SJCRH30 (cell line): ENCODE results near the gene POLN. TPM values are rescaled to one million over a fixed set of nuclear protein-coding genes. Genes with fewer than 3 reads are reported as not detected.

Source experiments
- DNase-seq, 2 experiments: peaks; one replicate each; pipeline ENCODE4 v3.0.0-alpha.2; 2015 to 2020
- H3K27ac ChIP-seq: fragments of 250-450 bp; sonication (Bioruptor Pico); 2 replicates; pipeline ENCODE4 v1.5.1; 2020; ENCODE audit warnings: mild to moderate bottlenecking, moderate library complexity
- H3K27me3 ChIP-seq: fragments of 250-450 bp; sonication (Bioruptor Pico); 2 replicates; pipeline ENCODE4 v1.5.1; 2020; ENCODE audit warnings: mild to moderate bottlenecking, moderate library complexity
- H3K36me3 ChIP-seq: fragments of 250-450 bp; sonication (Bioruptor Pico); 2 replicates; pipeline ENCODE4 v1.5.1; 2020; ENCODE audit warnings: mild to moderate bottlenecking, moderate library complexity
- H3K4me1 ChIP-seq: fragments of 250-450 bp; sonication (Bioruptor Pico); 2 replicates; pipeline ENCODE4 v1.5.1; 2020; ENCODE audit warnings: mild to moderate bottlenecking, moderate library complexity
- H3K4me3 ChIP-seq: fragments of 250-450 bp; sonication (Bioruptor Pico); 2 replicates; pipeline ENCODE4 v1.5.1; 2020; ENCODE audit warnings: mild to moderate bottlenecking, moderate library complexity
- H3K9me3 ChIP-seq: fragments of 250-450 bp; sonication (Bioruptor Pico); replicated peaks from 2 replicates; pipeline ENCODE4 v1.5.1; 2020; ENCODE audit warnings: mild to moderate bottlenecking, moderate library complexity
- total RNA-seq: library from RNA; depleted of rRNA; stranded (reverse); fragments of >200 nt; shearing (Covaris generic); gene quantifications from 2 replicates; pipeline ENCODE4 v1.2.3, GENCODE V29; 2014

Gene POLN
- total RNA-seq, 1 experiment from 2014 or later, result 1.4 TPM

GRCh38 chr4:2270341-2271165, 28.6 kb upstream of the POLN start:
- Histone ChIP-seq H3K9me3 (no peaks in the 10 kb centered on the region), H3K4me3 (no peak overlapping the region), H3K4me1 (no peaks in the 10 kb centered on the region), H3K36me3 (no peaks in the 10 kb centered on the region), H3K27ac (no peak overlapping the region), H3K27me3 (peaks cover 26% of the 10 kb centered on the region)
- no peak for DNase-seq

GRCh38 chr4:2269618-2270163, 27.8 kb upstream of the POLN start:
- Histone ChIP-seq H3K27ac (no peak overlapping the region), H3K4me1 (no peaks in the 10 kb centered on the region), H3K4me3 (no peak overlapping the region), H3K9me3 (no peaks in the 10 kb centered on the region), H3K36me3 (no peaks in the 10 kb centered on the region), H3K27me3 (peaks cover 21% of the 10 kb centered on the region)
- DNase-seq, result no peak

- no peak for DNase-seq
- Histone ChIP-seq H3K4me3 (no peak overlapping the region), H3K9me3 (no peaks in the 10 kb centered on the region), H3K27ac (no peak overlapping the region), H3K27me3 (peaks cover 19% of the 10 kb centered on the region), H3K36me3 (no peaks in the 10 kb centered on the region), H3K4me1 (no peaks in the 10 kb centered on the region)
Measured at GRCh38 chr4:2269206-2269531, 27.2 kb upstream of the POLN start.

GRCh38 chr4:2268357-2269205, 26.7 kb upstream of the POLN start:
- Histone ChIP-seq H3K36me3 (no peaks in the 10 kb centered on the region), H3K27ac (no peak overlapping the region), H3K4me1 (no peaks in the 10 kb centered on the region), H3K27me3 (peaks cover 19% of the 10 kb centered on the region), H3K9me3 (no peaks in the 10 kb centered on the region), H3K4me3 (no peak overlapping the region)
- DNase-seq, result no peak

- no peaks in the 10 kb centered on the region for H3K36me3 ChIP-seq
- H3K4me3 ChIP-seq, result no peak overlapping the region
- H3K9me3 ChIP-seq, result no peaks in the 10 kb centered on the region
- peaks cover 17% of the 10 kb centered on the region for H3K27me3 ChIP-seq
- DNase-seq, result no peak
- no peak overlapping the region for H3K27ac ChIP-seq
- H3K4me1 ChIP-seq, result no peaks in the 10 kb centered on the region
Measured at GRCh38 chr4:2267841-2268240, 25.9 kb upstream of the POLN start.

GRCh38 chr4:2267320-2267811, 25.4 kb upstream of the POLN start:
- no peaks in the 10 kb centered on the region for H3K36me3 ChIP-seq
- no peaks in the 10 kb centered on the region for H3K9me3 ChIP-seq
- H3K4me1 ChIP-seq, result no peaks in the 10 kb centered on the region
- no peak overlapping the region for H3K4me3 ChIP-seq
- no peak overlapping the region for H3K27ac ChIP-seq
- DNase-seq, result no peak
- H3K27me3 ChIP-seq, result peaks cover 15% of the 10 kb centered on the region

GRCh38 chr4:2266821-2267220, 24.9 kb upstream of the POLN start:
- no peak for DNase-seq
- Histone ChIP-seq H3K4me1 (no peaks in the 10 kb centered on the region), H3K27ac (no peak overlapping the region), H3K27me3 (peaks cover 15% of the 10 kb centered on the region), H3K36me3 (no peaks in the 10 kb centered on the region), H3K4me3 (no peak overlapping the region), H3K9me3 (no peaks in the 10 kb centered on the region)

- Histone ChIP-seq H3K36me3 (no peaks in the 10 kb centered on the region), H3K4me3 (no peak overlapping the region), H3K9me3 (no peaks in the 10 kb centered on the region), H3K27ac (no peak overlapping the region), H3K4me1 (no peaks in the 10 kb centered on the region), H3K27me3 (peaks cover 15% of the 10 kb centered on the region)
- DNase-seq, result no peak
Measured at GRCh38 chr4:2266181-2266580, 24.3 kb upstream of the POLN start.

GRCh38 chr4:2265113-2266110, 23.5 kb upstream of the POLN start:
- Histone ChIP-seq H3K27ac (no peak overlapping the region), H3K27me3 (peaks cover 15% of the 10 kb centered on the region), H3K36me3 (no peaks in the 10 kb centered on the region), H3K9me3 (no peaks in the 10 kb centered on the region), H3K4me1 (no peaks in the 10 kb centered on the region), H3K4me3 (no peak overlapping the region)
- DNase-seq, result no peak

- no peaks in the 10 kb centered on the region for H3K9me3 ChIP-seq
- no peak overlapping the region for H3K4me3 ChIP-seq
- no peaks in the 10 kb centered on the region for H3K4me1 ChIP-seq
- no peaks in the 10 kb centered on the region for H3K36me3 ChIP-seq
- no peak for DNase-seq
- peaks cover 11% of the 10 kb centered on the region for H3K27me3 ChIP-seq
- no peak overlapping the region for H3K27ac ChIP-seq
Measured at GRCh38 chr4:2264481-2265041, 22.6 kb upstream of the POLN start.

- Histone ChIP-seq H3K4me3 (no peak overlapping the region), H3K4me1 (no peaks in the 10 kb centered on the region), H3K27me3 (peaks cover 5% of the 10 kb centered on the region; the same call in 1 of the 2 replicates), H3K9me3 (no peaks in the 10 kb centered on the region), H3K36me3 (no peaks in the 10 kb centered on the region), H3K27ac (no peak overlapping the region)
- no peak for DNase-seq
Measured at GRCh38 chr4:2263926-2264321, 22.0 kb upstream of the POLN start.

GRCh38 chr4:2262944-2263250, 21.0 kb upstream of the POLN start:
- no peak overlapping the region for H3K27ac ChIP-seq
- peak overlapping the region; percentile 68 for H3K4me3 ChIP-seq
- H3K27me3 ChIP-seq, result no peaks in the 10 kb centered on the region; the same call in 1 of the 2 replicates
- no peaks in the 10 kb centered on the region for H3K9me3 ChIP-seq
- H3K4me1 ChIP-seq, result no peaks in the 10 kb centered on the region
- DNase-seq, result no peak
- H3K36me3 ChIP-seq, result no peaks in the 10 kb centered on the region

GRCh38 chr4:2262145-2262943, 20.4 kb upstream of the POLN start:
- H3K4me3 ChIP-seq, result peak overlapping the region; percentile 68
- peak; percentile 99 for DNase-seq

More at GRCh38 chr4:2262145-2262943, 20.4 kb upstream of the POLN start:
- Histone ChIP-seq H3K27me3 (no peaks in the 10 kb centered on the region), H3K27ac (peak overlapping the region; percentile 20; the same call in 1 of the 2 replicates), H3K36me3 (no peaks in the 10 kb centered on the region), H3K9me3 (no peaks in the 10 kb centered on the region), H3K4me1 (no peaks in the 10 kb centered on the region)
